NCI-H748 (cell line): ENCODE data around the gene KRTAP4-3.
"Not testable (repeated sequence)": the region's sequence is repeated elsewhere in the genome, so short reads cannot be mapped to it uniquely, and the experiment has no call there.

Experiments
- DNase-seq: peaks from one replicate; lab custom pipeline; 2025; ENCODE audit not compliant: unreplicated experiment; lab: John Stamatoyannopoulos, UW

KRTAP4-3 gene

GRCh38 chr17:41168121-41168520, at the start of gene KRTAP4-3:
TSS of gene KRTAP4-3 (minus strand) at chr17:41168221. CDS start at chr17:41168172, 49 bp downstream.
- no peak for DNase-seq

- DNase-seq: no peak
These were observed 47.7 kb upstream of the KRTAP4-3 start for GRCh38 chr17:41215681-41216080.

- peak; percentile 94 for DNase-seq
These were observed 44.6 kb upstream of the KRTAP4-3 start for GRCh38 chr17:41212524-41213169.

- DNase-seq: peak; percentile 95
These were observed 43.9 kb upstream of the KRTAP4-3 start for GRCh38 chr17:41211845-41212466.

GRCh38 chr17:41199421-41200078, 31.5 kb upstream of the KRTAP4-3 start:
- DNase-seq: peak; percentile 79

- DNase-seq: no peak
These were observed 28.0 kb upstream of the KRTAP4-3 start for GRCh38 chr17:41196068-41196467.

GRCh38 chr17:41190328-41190727, 22.3 kb upstream of the KRTAP4-3 start:
- DNase-seq: peak; percentile 45

GRCh38 chr17:41189837-41190318, 21.9 kb upstream of the KRTAP4-3 start, which contains the start of gene KRTAP9-1:
TSS of gene KRTAP9-1 (plus strand) at chr17:41189887. CDS start at chr17:41189887, 0 bp downstream.
- not testable (repeated sequence) for DNase-seq

- no peak for DNase-seq
These were observed 18.9 kb upstream of the KRTAP4-3 start for GRCh38 chr17:41186872-41187271.

GRCh38 chr17:41185001-41185400, 17.0 kb upstream of the KRTAP4-3 start:
- DNase-seq: no peak

- peak; percentile 24 for DNase-seq
These were observed 16.5 kb upstream of the KRTAP4-3 start, which contains the start of gene KRTAP4-1 for GRCh38 chr17:41184480-41184961. TSS of gene KRTAP4-1 (minus strand) at chr17:41184911. CDS start at chr17:41184854, 57 bp downstream.

GRCh38 chr17:41178843-41179616, 11.0 kb upstream of the KRTAP4-3 start:
- DNase-seq: no peak

- no peak for DNase-seq
These were observed 10.3 kb upstream of the KRTAP4-3 start for GRCh38 chr17:41178341-41178740.

- DNase-seq: no peak
These were observed 9.8 kb upstream of the KRTAP4-3 start, which contains the start of gene KRTAP4-2 for GRCh38 chr17:41177727-41178271. TSS of gene KRTAP4-2 (minus strand) at chr17:41178221. CDS start at chr17:41178164, 57 bp downstream.

GRCh38 chr17:41176744-41177387, 8.8 kb upstream of the KRTAP4-3 start:
- no peak for DNase-seq

GRCh38 chr17:41171886-41172285, 3.9 kb upstream of the KRTAP4-3 start:
- DNase-seq: no peak

- DNase-seq: peak; percentile 38
These were observed 460 bp downstream of the KRTAP4-3 start for GRCh38 chr17:41167561-41167960.

GRCh38 chr17:41163828-41164227, 4.2 kb downstream of the KRTAP4-3 start:
- no peak for DNase-seq

- peak; percentile 17 for DNase-seq
These were observed 7.4 kb downstream of the KRTAP4-3 start, which contains the start of gene KRTAP4-4 for GRCh38 chr17:41160648-41161047. TSS of gene KRTAP4-4 (minus strand) at chr17:41160748. CDS start at chr17:41160691, 57 bp downstream.

- not testable (repeated sequence) for DNase-seq
These were observed 7.8 kb downstream of the KRTAP4-3 start for GRCh38 chr17:41160190-41160589.
